CD4-positive, alpha-beta T cell (primary cell): Measurements from ENCODE around the gene DAPK1. TPM values are rescaled to one million over a fixed set of nuclear protein-coding genes. Genes with fewer than 3 reads are reported as not detected.

ENCODE experiments used
- ATAC-seq: fragments of 200-7000 bp; cut with Tn5 transposase; one replicate; pipeline ENCODE4 v1.10.0; 2022; ENCODE audit warnings: mild to moderate bottlenecking; ENCODE audit not compliant: poor library complexity
- CTCF ChIA-PET: fragments of 350-600 bp; sonication (Branson Sonifier 250); formaldehyde crosslinking; loops from one replicate; lab custom pipeline; 2021; ENCODE audit warnings: antibody characterized with exemption, inconsistent platforms; lab: Charles Lee
- POLR2A ChIA-PET: fragments of 350-600 bp; sonication (Branson Sonifier 250); formaldehyde crosslinking; loops from one replicate; lab custom pipeline; 2021; ENCODE audit warnings: antibody characterized with exemption, inconsistent platforms; lab: Charles Lee
- DNase-seq, 14 experiments: peaks; one replicate each; pipeline ENCODE4 v3.0.0-alpha.2; 2013 to 2020; ENCODE audit warnings: mixed read lengths in 2 of 14
- H3K27ac ChIP-seq, 2 donors: one replicate each; pipeline versions ENCODE4 v1.5.1 to v1.7.0; 2013; ENCODE audit warnings: low read length in 2 of 2, low read depth in 1 of 2, mild to moderate bottlenecking in 1 of 2
- H3K27me3 ChIP-seq, 2 experiments: 1 replicate in 1 of 2; 2 replicates in 1 of 2; pipeline versions ENCODE4 v1.6.1 to v1.7.0; 2013; ENCODE audit warnings: low read length in 2 of 2, control low read depth in 1 of 2, mild to moderate bottlenecking in 1 of 2, moderate library complexity in 1 of 2; ENCODE audit not compliant: insufficient read depth in 2 of 2, control insufficient read depth in 1 of 2
- H3K36me3 ChIP-seq: one replicate; pipeline ENCODE4 v1.6.1; 2013; ENCODE audit warnings: low read length, control low read depth; ENCODE audit not compliant: insufficient read depth
- H3K4me1 ChIP-seq: one replicate; pipeline ENCODE4 v1.6.1; 2013; ENCODE audit warnings: low read length, control low read depth; ENCODE audit not compliant: insufficient read depth
- H3K4me3 ChIP-seq: one replicate; pipeline ENCODE4 v1.5.1; 2013; ENCODE audit warnings: mild to moderate bottlenecking, low read length, moderate library complexity
- H3K9me3 ChIP-seq, 2 experiments: 1 replicate in 1 of 2; 2 replicates in 1 of 2; pipeline versions ENCODE4 v1.6.1 to v1.7.0; 2013; ENCODE audit warnings: low read length in 2 of 2, mild to moderate bottlenecking in 2 of 2, control low read depth in 1 of 2, moderate library complexity in 1 of 2; ENCODE audit not compliant: control insufficient read depth in 1 of 2, insufficient read depth in 1 of 2
- H3K27ac Mint-ChIP-seq: one replicate; pipeline ENCODE4 v1.8.0; 2020; ENCODE audit warnings: mixed read lengths
- H3K27me3 Mint-ChIP-seq: one replicate; pipeline ENCODE4 v1.8.0; 2021; ENCODE audit warnings: mixed read lengths
- H3K36me3 Mint-ChIP-seq: one replicate; pipeline ENCODE4 v1.8.0; 2021; ENCODE audit warnings: low read depth, mixed read lengths
- H3K4me1 Mint-ChIP-seq: one replicate; pipeline ENCODE4 v1.8.0; 2021; ENCODE audit warnings: low read depth, mixed read lengths
- H3K4me3 Mint-ChIP-seq: one replicate; pipeline ENCODE4 v1.8.0; 2020; ENCODE audit warnings: mild to moderate bottlenecking, mixed read lengths
- H3K9me3 Mint-ChIP-seq: one replicate; pipeline ENCODE4 v1.8.0; 2020; ENCODE audit warnings: mixed read lengths
- CTCF ChIP-seq: fragments of 200-600 bp; IDR thresholded peaks from one replicate; pipeline ENCODE4 v1.8.0; 2022; ENCODE audit warnings: antibody characterized with exemption, mild to moderate bottlenecking
- intact Hi-C, 2 experiments: fragments of 100-400 bp; cut with DNase I in 1 of 2; cut with micrococcal nuclease in 1 of 2; formaldehyde crosslinking; loops; one replicate each; pipeline versions ENCODE4 v1.15.1 to v1.9.0; 2023 to 2025; cut with DNase I, micrococcal nuclease
- total RNA-seq, 174 experiments: library from RNA in 2 of 174; stranded (reverse) in 2 of 174; gene quantifications; one replicate each; pipeline ENCODE4 v1.2.3 and lab custom pipeline; 2021 to 2026

DAPK1 gene
- total RNA-seq, 2 experiments from 2014 or later = 2.7 TPM

GRCh38 chr9:87585123-87585855 lies 87.6 kb downstream of the DAPK1 start:
- Histone ChIP-seq H3K4me3 (no peak overlapping the region), H3K9me3 (no peaks in the 10 kb centered on the region), H3K27ac (no peak overlapping the region), H3K27me3 (no peaks in the 10 kb centered on the region), H3K36me3 (no peaks in the 10 kb centered on the region), H3K4me1 (no peaks in the 10 kb centered on the region)
- ChIA-PET CTCF (no interaction called here), POLR2A (no interaction called here)
- Mint-ChIP-seq H3K36me3 (no peaks in the 10 kb centered on the region), H3K27me3 (no peaks in the 10 kb centered on the region), H3K9me3 (no peaks in the 10 kb centered on the region), H3K4me1 (no peaks in the 10 kb centered on the region), H3K27ac (no peak overlapping the region), H3K4me3 (no peak overlapping the region)
- intact Hi-C loops = no loop called here
- TF ChIP-seq CTCF = no peak
- ATAC-seq (no peak), DNase-seq (no peak)

- Mint-ChIP-seq H3K4me3 (no peak overlapping the region), H3K9me3 (no peaks in the 10 kb centered on the region), H3K27ac (no peak overlapping the region), H3K4me1 (no peaks in the 10 kb centered on the region), H3K36me3 (no peaks in the 10 kb centered on the region), H3K27me3 (no peaks in the 10 kb centered on the region)
- Histone ChIP-seq H3K4me3 (no peak overlapping the region), H3K4me1 (no peaks in the 10 kb centered on the region), H3K27ac (no peak overlapping the region), H3K36me3 (no peaks in the 10 kb centered on the region), H3K9me3 (no peaks in the 10 kb centered on the region), H3K27me3 (no peaks in the 10 kb centered on the region)
- ATAC-seq = no peak
- POLR2A ChIA-PET = no interaction called here
- no peak for DNase-seq
- CTCF ChIA-PET = no interaction called here
- TF ChIP-seq CTCF = no peak
- intact Hi-C loops = no loop called here
Measured at GRCh38 chr9:87586731-87587355, 89.2 kb downstream of the DAPK1 start.

- Mint-ChIP-seq H3K4me3 (no peak overlapping the region), H3K27ac (no peak overlapping the region), H3K9me3 (no peaks in the 10 kb centered on the region), H3K36me3 (no peaks in the 10 kb centered on the region), H3K4me1 (no peaks in the 10 kb centered on the region), H3K27me3 (no peaks in the 10 kb centered on the region)
- ChIA-PET POLR2A (no interaction called here), CTCF (no interaction called here)
- Histone ChIP-seq H3K9me3 (no peaks in the 10 kb centered on the region), H3K36me3 (no peaks in the 10 kb centered on the region), H3K4me3 (no peak overlapping the region), H3K27ac (no peak overlapping the region), H3K4me1 (no peaks in the 10 kb centered on the region), H3K27me3 (no peaks in the 10 kb centered on the region)
- DNase-seq (no peak), ATAC-seq (no peak)
- TF ChIP-seq CTCF = no peak
- intact Hi-C loops = no loop called here
Measured at GRCh38 chr9:87587356-87587745, 89.7 kb downstream of the DAPK1 start.
